GM21390 (cell line): Measurements from ENCODE around the gene ALDH1A3.

Experiments
- ATAC-seq: cut with Tn5 transposase; IDR thresholded peaks from one replicate; pipeline ENCODE4 v1.9.1; 2021; ENCODE audit not compliant: unreplicated experiment

The ALDH1A3 gene

DNA sequence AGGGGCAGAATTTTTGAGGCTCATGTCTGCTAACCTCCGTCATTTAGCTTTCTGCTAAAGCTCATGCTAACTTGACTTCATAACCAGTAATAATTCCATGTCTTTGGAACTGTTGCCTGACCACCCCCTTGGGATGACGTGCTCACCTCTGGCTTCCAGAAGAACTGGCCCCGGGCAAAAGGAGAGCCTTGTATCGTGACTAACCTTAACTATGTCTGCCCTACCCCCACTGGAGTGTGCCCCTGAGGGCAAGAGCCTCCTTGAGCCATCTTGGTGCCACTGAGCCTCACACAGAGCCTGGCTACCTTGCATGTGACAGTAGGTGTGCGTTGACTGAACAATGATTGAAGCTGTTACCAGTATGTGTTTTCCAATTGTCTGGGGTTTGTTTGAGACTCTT lies 44.3 kb downstream of the ALDH1A3 start:
- no peak for ATAC-seq

GRCh38 chr15:100924436-100924835 lies 44.8 kb downstream of the ALDH1A3 start:
- no peak for ATAC-seq

GRCh38 chr15:100925480-100925879 lies 45.8 kb downstream of the ALDH1A3 start:
- ATAC-seq, result no peak

DNA sequence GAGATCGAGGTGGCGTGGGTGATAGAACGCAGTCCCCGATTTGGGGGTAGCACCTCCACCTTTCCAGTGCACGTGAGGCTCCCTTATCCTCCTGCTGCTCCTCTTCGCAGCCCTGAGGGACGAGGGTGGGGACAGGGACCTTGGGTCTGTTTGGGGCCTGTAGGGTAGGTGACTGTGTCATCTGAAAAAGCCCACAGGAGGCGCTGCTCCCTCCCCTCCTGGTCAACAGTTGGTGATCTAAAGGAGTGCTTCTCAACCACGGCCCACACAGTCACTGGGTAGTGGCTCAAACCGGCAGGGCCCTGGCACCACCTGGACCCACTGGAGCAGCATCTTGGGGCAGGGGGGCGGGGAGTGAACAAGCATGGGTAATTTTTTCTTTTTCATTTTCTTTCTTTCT lies 46.6 kb downstream of the ALDH1A3 start:
- no peak for ATAC-seq

DNA sequence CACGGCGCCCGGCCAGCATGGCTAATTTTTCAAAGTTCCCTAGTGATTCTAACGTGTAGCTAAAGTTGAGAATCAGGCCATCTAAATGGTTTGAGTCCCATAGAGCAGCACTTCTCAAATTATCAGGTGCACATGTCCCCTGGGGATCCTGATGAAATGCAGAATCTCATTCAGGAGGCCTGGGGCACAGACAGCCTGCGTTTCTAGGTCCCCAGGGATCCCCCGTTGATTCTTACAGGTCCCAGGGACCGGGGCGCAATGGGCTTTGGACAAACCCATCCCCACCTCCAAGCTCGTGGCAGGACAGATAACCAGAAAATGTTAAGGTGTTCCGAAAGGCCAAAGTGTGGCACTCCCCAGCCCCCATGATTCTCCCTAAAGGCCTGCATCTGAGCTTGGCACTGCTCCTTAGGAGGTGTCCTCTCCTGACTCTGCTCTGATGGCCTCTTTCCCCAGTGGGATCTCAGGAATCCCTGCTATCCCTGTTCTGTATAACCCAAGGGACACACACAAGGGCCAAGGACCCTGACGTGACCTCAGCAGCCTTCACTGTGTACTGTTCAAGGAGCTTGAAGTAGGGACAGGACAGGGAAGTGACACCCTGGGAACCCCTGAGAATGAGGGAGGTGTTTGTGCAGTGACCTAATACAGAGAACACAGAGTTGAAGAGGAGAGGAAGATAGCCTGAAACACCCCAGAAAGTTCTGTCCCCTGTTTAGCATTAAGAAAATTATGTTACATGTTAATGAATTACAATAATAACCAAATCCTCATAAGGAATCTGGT lies 47.5 kb downstream of the ALDH1A3 start:
- no peak for ATAC-seq

DNA sequence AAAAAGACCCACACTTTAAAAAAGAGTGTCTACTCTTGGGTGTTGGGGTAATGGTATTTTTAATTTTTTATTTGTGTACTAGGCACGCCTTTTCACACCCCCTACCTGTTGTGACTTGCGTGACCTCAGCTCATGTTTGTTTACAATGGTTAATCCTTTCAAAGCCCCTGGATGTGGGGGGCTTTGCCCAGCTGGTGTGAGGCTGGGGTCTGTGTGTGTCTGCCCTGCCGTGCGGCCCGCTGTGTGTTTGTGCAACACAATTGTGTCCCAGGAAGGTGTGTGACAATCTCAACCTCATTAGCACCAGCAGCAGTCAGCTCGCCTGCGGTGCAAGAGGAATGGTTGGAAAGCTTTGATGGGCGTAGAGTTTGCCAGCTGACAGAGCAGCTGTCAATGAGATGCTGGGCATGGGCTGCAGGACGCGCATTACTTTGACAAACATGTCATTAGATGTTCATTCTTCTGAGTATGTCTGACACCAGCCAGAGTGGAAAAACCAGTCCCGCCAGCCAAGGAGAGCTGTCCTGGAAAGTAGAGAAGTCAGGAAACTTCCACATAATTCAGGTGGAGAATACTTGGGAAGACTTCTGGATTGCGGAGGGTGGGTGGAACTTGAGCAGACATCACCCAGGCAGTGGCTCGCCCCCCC lies 49.1 kb downstream of the ALDH1A3 start:
- ATAC-seq, result no peak

GRCh38 chr15:100929641-100930042 lies 50.0 kb downstream of the ALDH1A3 start:
- ATAC-seq, result peak; percentile 37

DNA sequence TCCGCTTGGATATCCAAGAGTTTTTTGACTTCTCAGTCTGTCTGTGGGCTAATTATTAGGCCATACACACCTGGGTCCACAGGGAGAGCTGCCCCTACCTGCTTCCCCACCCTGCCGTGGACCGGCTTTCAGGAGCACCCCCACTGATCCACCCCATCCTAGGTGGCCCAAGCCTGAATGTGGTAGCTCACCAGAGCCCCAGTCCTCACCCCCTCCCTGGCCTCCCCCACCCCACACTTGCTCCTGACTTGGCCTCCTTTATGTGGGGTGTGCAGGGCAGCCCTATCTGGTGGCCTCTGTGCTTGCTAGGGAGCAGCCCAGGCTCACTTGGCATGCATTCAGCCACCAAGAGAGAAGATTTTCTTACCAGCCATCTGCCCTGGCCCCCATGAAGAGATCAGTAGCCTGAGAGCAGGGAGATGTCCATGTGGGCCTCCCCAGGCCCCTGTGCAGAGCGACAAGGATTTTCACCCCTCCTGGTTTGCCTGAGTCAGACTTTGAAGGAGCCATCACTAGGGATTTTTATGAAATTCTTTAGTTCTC lies 50.7 kb downstream of the ALDH1A3 start:
- ATAC-seq, result no peak

GRCh38 chr15:100931143-100931890 lies 51.7 kb downstream of the ALDH1A3 start:
- peak; percentile 58 for ATAC-seq

DNA sequence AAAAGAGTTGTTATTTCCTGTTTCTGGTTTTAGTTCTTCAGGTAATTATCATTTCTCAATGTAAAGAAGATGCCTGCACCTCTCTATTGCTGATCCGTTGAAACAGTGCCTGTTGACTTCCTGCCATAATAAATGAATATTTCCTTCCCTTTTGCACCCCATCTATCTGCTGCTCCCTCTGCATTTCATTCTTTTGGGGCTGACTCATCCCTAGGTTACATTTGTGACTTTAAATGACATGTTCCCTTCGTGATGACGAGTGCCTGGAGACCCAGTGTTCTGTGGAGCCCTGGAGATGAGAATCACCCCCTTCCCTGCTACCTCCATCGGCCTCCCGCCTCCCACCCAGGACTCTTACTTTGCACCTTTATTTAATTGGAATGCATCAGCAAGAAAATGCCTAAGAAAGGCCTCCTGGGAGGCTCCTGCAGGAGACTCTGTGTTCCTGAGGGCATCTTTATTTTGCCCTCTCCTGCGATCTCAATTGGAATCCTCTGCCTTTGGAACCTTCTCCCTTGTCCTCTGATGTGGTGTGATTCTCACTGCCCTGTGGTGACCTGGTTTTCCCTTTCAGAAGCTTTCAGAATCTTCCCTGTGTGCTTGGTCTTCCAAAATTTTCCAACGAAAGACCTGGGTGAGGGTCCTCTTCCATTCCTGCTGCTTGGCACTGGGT lies 53.2 kb downstream of the ALDH1A3 start:
- ATAC-seq, result no peak

- ATAC-seq, result no peak
These were observed 54.5 kb downstream of the ALDH1A3 start for GRCh38 chr15:100934166-100934565.

DNA sequence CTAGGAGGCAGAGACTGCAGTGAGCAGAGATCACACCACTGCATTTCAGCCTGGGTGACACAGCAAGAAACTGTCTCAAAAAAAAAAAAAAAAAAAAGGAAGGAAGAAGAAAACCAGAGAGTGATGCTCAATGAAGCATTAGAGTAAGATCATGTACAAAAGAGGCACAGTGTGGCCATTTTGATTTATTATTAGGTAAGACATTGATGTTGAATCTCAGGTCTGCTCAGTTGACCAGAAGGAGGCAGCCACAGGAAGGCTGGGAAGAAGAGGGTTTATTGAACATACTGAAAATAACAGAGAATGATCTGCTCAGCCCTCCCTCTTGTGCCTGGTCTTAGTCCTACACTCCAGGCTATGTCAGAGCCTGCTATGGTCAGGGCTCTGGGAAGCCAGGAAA lies 55.1 kb downstream of the ALDH1A3 start:
- ATAC-seq, result no peak

GRCh38 chr15:100937171-100937570 lies 57.5 kb downstream of the ALDH1A3 start:
- ATAC-seq, result no peak

DNA sequence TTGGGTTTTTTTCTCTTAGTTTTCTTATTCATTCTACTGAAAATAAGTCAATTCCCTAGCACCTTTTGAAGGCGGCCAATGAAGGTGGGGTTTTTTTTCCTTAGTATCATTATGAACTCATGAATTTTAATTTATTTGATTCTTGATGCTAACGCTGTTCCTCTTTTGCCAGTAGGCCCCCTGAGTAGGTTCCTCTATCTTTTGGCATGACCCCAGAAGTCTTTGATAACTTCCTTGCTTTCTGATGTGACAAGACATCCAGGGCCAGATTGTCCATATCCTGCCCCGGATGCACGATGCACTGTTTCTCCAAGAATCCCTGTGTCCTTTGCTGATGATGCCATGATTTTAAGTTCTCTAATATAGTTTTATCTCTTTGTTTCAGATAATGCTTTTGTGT lies 60.2 kb downstream of the ALDH1A3 start:
- ATAC-seq, result no peak

DNA sequence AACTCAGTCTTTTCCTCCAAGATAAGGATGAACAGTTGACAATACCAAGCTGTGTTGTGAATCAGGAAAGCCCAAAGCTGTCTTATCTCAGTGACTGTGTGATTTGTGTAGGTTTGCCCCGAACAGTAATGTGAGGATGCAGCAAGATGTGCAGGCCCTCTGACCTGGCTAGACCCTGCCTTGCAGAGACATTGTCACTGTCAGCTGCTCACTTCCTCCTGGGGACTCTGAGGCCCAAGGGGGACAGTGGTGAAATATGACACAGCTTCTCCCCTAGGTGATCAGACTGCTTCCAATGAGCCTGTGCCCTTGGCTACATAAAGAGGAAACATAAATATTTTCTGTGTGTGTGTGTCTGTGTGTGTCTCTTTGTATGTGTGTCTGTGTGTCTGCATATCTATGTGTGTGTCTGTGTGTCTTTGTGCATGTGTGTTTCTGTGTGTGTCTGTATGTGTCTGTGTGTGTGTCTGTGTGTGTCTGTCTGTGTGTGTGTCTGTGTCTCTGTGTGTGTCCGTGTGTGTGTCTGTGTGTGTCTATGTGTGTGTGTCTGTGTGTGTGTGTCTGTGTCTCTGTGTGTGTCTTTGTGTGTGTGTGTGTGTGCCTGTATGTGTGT lies 61.2 kb downstream of the ALDH1A3 start:
- peak; percentile 59 for ATAC-seq

GRCh38 chr15:100941536-100941935 lies 61.9 kb downstream of the ALDH1A3 start:
- ATAC-seq, result peak; percentile 60

GRCh38 chr15:100942656-100943425 lies 63.2 kb downstream of the ALDH1A3 start:
- no peak for ATAC-seq

- peak; percentile 30 for ATAC-seq
These were observed 64.7 kb downstream of the ALDH1A3 start for GRCh38 chr15:100944244-100944895.

GRCh38 chr15:100944986-100945385 lies 65.4 kb downstream of the ALDH1A3 start:
- ATAC-seq, result no peak
